ENCODE data around the gene OR51E1. TPM values are rescaled to one million over a fixed set of nuclear protein-coding genes. Genes with fewer than 3 reads are reported as not detected.

OR51E1 gene
- total and polyA plus RNA-seq, 7 donors: 0.23 to 2.2 (median 0.94) TPM; not detected in 1

- no peak overlapping the region for H3K4me3 ChIP-seq
- TF ChIP-seq POLR2A (IDR thresholded peaks at IDR 0.05) (no peak), EP300 (IDR thresholded peaks at IDR 0.05) (no peak), POLR2AphosphoS5 (IDR thresholded peaks at IDR 0.05) (no peak), CTCF (IDR thresholded peaks at IDR 0.05) (no peak)
- H3K27me3 ChIP-seq: no peaks in the 10 kb centered on the region
- H3K27ac ChIP-seq: no peak overlapping the region
- intact Hi-C loops (cut with DNase I): no loop called here
- DNase-seq: no peak
- peaks cover 0 to 15% (median 10%) of the 10 kb centered on the region in 4 donors for H3K4me1 ChIP-seq
- no peaks in the 10 kb centered on the region for H3K36me3 ChIP-seq
- WGBS, 2 donors: 11 to 34% methylated on average over 3 of the region's 3 CpGs
- H3K9me3 ChIP-seq: no peaks in the 10 kb centered on the region
These were observed 36.6 kb downstream of the OR51E1 start for GRCh38 chr11:4680341-4680740.

GRCh38 chr11:4682623-4683419, 39.0 kb downstream of the OR51E1 start:
- Histone ChIP-seq H3K36me3 (no peaks in the 10 kb centered on the region), H3K9me3 (no peaks in the 10 kb centered on the region), H3K4me1 (peaks cover 0 to 13% (median 9%) of the 10 kb centered on the region in 4 donors), H3K27me3 (no peaks in the 10 kb centered on the region), H3K27ac (no peak overlapping the region), H3K4me3 (no peak overlapping the region)
- DNase-seq: no peak
- intact Hi-C loops (cut with DNase I): no loop called here
- no peak for TF ChIP-seq CTCF (IDR thresholded peaks at IDR 0.05)
- TF ChIP-seq POLR2AphosphoS5 (IDR thresholded peaks at IDR 0.05): no peak
- no peak for TF ChIP-seq POLR2A (IDR thresholded peaks at IDR 0.05)
- TF ChIP-seq EP300 (IDR thresholded peaks at IDR 0.05): no peak
- 73 to 78% methylated on average over 2 of the region's 2 CpGs for WGBS, 2 donors

- no peaks in the 10 kb centered on the region for H3K9me3 ChIP-seq
- DNase-seq: no peak
- TF ChIP-seq POLR2AphosphoS5 (IDR thresholded peaks at IDR 0.05) (no peak), EP300 (IDR thresholded peaks at IDR 0.05) (no peak), POLR2A (IDR thresholded peaks at IDR 0.05) (no peak), CTCF (IDR thresholded peaks at IDR 0.05) (no peak)
- H3K27me3 ChIP-seq: no peaks in the 10 kb centered on the region
- intact Hi-C loops (cut with DNase I): no loop called here
- H3K4me1 ChIP-seq: no peaks in the 10 kb centered on the region
- H3K4me3 ChIP-seq: no peak overlapping the region
- no peak overlapping the region for H3K27ac ChIP-seq
- WGBS, 2 donors: 80 to 83% methylated on average over 3 of the region's 3 CpGs
- no peaks in the 10 kb centered on the region for H3K36me3 ChIP-seq
These were observed 41.0 kb downstream of the OR51E1 start for GRCh38 chr11:4684631-4685285.

GRCh38 chr11:4695442-4695841, 51.7 kb downstream of the OR51E1 start:
- 35 to 57% methylated on average over 1 of the region's 1 CpG for WGBS, 2 donors
- peak overlapping the region in 2 of 4 donors; percentile 72 to 73 for H3K27ac ChIP-seq
- intact Hi-C loops (cut with DNase I): loop anchor here (5.0 kb wide), 1 partner anchor 53 kb away; the partner anchor contains the start of gene OR51E1
- TF ChIP-seq POLR2A (IDR thresholded peaks at IDR 0.05) (no peak), EP300 (IDR thresholded peaks at IDR 0.05) (no peak), POLR2AphosphoS5 (IDR thresholded peaks at IDR 0.05) (no peak)
- peak overlapping the region in 2 of 4 donors; percentile 26 to 39 for H3K4me3 ChIP-seq
- H3K27me3 ChIP-seq: no peaks in the 10 kb centered on the region
- no peak for DNase-seq
- H3K36me3 ChIP-seq: no peaks in the 10 kb centered on the region
- peaks cover 0 to 34% (median 24%) of the 10 kb centered on the region in 4 donors for H3K4me1 ChIP-seq
- no peaks in the 10 kb centered on the region for H3K9me3 ChIP-seq

GRCh38 chr11:4697585-4697984, 53.8 kb downstream of the OR51E1 start, which contains the start of gene OR51E2:
TSS of gene OR51E2 (minus strand) at chr11:4697853. CDS start at chr11:4682711, 15,142 bp downstream.
- peak; percentile 71 for DNase-seq
- Histone ChIP-seq H3K4me3 (peak within 1 kb of the TSS in 3 of 4 donors; percentile 2 to 39 (median 26)), H3K27ac (peak within 1 kb of the TSS in 3 of 4 donors; percentile 35 to 73 (median 72)), H3K9me3 (no peaks in the 10 kb centered on the region), H3K4me1 (peaks cover 0 to 44% (median 24%) of the 10 kb centered on the region in 4 donors), H3K36me3 (no peaks in the 10 kb centered on the region), H3K27me3 (no peaks in the 10 kb centered on the region)
- intact Hi-C loops (cut with DNase I): loop anchor here (5.0 kb wide), 1 partner anchor 55 kb away; the partner anchor contains the start of gene OR51E1
- TF ChIP-seq POLR2A (IDR thresholded peaks at IDR 0.05) (no peak), EP300 (IDR thresholded peaks at IDR 0.05) (peak in 3 of 4 donors; percentile 6 to 44 (median 30)), POLR2AphosphoS5 (IDR thresholded peaks at IDR 0.05) (peak; percentile 32 to 41 (median 36))
- 56 to 69% methylated on average over 3 of the region's 3 CpGs for WGBS, 2 donors
